GM23248 (cell line): Measurements from ENCODE around the gene ZNF804B.

Experiments used
- EZH2 ChIP-seq: fragments of 200-600 bp; sonication (generic); IDR thresholded peaks from 2 replicates; pipeline ENCODE4 v1.6.1; 2018; ENCODE audit warnings: antibody characterized with exemption, mild to moderate bottlenecking; ENCODE audit not compliant: insufficient read depth, poor library complexity, severe bottlenecking
- EZH2phosphoT487 ChIP-seq: fragments of 200-600 bp; sonication (generic); IDR thresholded peaks from 2 replicates; pipeline ENCODE4 v1.6.1; 2018; ENCODE audit warnings: antibody characterized with exemption, moderate library complexity, mild to moderate bottlenecking, low read depth; ENCODE audit not compliant: insufficient read depth

DNA sequence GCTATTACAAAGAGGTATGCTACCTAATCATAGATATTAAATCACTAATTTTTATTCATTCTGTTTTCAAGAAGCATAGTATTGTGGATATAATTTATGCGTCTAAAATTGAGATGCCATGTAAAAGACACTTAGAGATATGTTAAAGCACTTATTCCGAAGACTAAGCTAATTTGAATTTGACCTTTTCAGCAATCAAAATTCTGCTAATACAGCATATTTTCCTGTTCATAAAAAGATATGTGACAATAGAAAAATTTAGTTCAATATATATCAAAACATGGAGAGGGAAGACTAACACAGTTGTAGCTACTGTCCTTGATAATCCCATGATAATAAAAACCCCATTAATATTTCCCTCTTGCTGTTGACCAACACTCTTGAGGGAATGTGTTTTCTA lies 422.6 kb downstream of the ZNF804B start:
- TF ChIP-seq EZH2phosphoT487: no peak
- no peak for TF ChIP-seq EZH2
